Lower leg skin (tissue), 4 donors: Measurements from ENCODE around the gene NR2E1. TPM values are rescaled to one million over a fixed set of nuclear protein-coding genes. Genes with fewer than 3 reads are reported as not detected.

Experiments used
- DNase-seq, 2 donors: peaks; one replicate each; pipeline ENCODE4 v3.0.0-alpha.2; 2019; ENCODE audit warnings: low spot score in 2 of 2
- H3K4me3 ChIP-seq: fragments of 200-600 bp; sonication (generic); 2 replicates; pipeline ENCODE4 v1.5.1; 2017; ENCODE audit warnings: mild to moderate bottlenecking, low read depth; ENCODE audit not compliant: poor library complexity, severe bottlenecking
- CTCF ChIP-seq, 3 donors: fragments of 450-650 bp; IDR thresholded peaks; one replicate each; pipeline ENCODE4 v1.5.1; 2016; ENCODE audit warnings: antibody characterized with exemption in 3 of 3, mild to moderate bottlenecking in 3 of 3, moderate library complexity in 2 of 3
- POLR2A ChIP-seq, 2 donors: fragments of 450-650 bp; IDR thresholded peaks; one replicate each; pipeline ENCODE4 v1.6.1; 2016 to 2017; ENCODE audit warnings: antibody characterized with exemption in 2 of 2, mild to moderate bottlenecking in 1 of 2, moderate library complexity in 1 of 2
- WGBS, 2 donors: methylation state at CpG; one replicate each; pipeline ENCODE4 v1.1.5; 2018; 5-methylcytosine and 5-hydroxymethylcytosine counted together
- intact Hi-C: fragments of 100-400 bp; cut with DNase I; formaldehyde crosslinking; loops from one replicate; pipeline ENCODE4 v1.15.0; 2023; ENCODE audit warnings: low total_unique reads
- total RNA-seq, 4 donors: library from RNA; depleted of rRNA; stranded (reverse); fragments of >200 nt; gene quantifications; one replicate each; pipeline ENCODE4 v1.1.0, GENCODE V29; 2016

Gene NR2E1
- total RNA-seq, 4 donors from 2014 or later = not detected

- no peak for DNase-seq
- TF ChIP-seq POLR2A (IDR thresholded peaks at IDR 0.05) (no peak), CTCF (IDR thresholded peaks at IDR 0.05) (no peak)
- no peak overlapping the region for H3K4me3 ChIP-seq
- WGBS, 2 donors = 2 to 10% methylated on average over 6 of the region's 6 CpGs
- intact Hi-C loops = no loop called here
Observed at GRCh38 chr6:108163267-108163643, 2.6 kb upstream of the NR2E1 start.

- WGBS, 2 donors = 5 to 6% methylated on average over 41 of the region's 41 CpGs
- DNase-seq = peak in 1 of 2 donors; percentile 40
- H3K4me3 ChIP-seq = no peak overlapping the region
- intact Hi-C loops = no loop called here
- TF ChIP-seq CTCF (IDR thresholded peaks at IDR 0.05) (no peak), POLR2A (IDR thresholded peaks at IDR 0.05) (no peak)
Observed at GRCh38 chr6:108163644-108164542, 1.9 kb upstream of the NR2E1 start.

DNA sequence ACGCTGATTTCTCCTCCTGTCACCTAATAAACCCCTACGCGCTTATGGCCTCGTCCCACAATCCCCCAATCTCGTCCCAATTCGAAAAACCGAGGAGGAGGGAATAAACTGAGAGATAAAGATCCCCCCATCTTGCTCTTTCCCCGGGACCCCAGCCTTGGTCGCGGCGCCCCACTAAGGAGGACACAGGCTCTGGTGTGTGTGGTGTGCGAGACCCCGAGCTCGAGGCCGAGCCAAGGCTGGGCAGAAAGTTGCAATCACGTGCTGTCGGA, 1.3 kb upstream of the NR2E1 start:
- no peak for TF ChIP-seq POLR2A (IDR thresholded peaks at IDR 0.05)
- TF ChIP-seq CTCF (IDR thresholded peaks at IDR 0.05) = no peak
- H3K4me3 ChIP-seq = no peak overlapping the region
- DNase-seq = no peak
- intact Hi-C loops = no loop called here
- WGBS, 2 donors = 2 to 3% methylated on average over 17 of the region's 17 CpGs

DNA sequence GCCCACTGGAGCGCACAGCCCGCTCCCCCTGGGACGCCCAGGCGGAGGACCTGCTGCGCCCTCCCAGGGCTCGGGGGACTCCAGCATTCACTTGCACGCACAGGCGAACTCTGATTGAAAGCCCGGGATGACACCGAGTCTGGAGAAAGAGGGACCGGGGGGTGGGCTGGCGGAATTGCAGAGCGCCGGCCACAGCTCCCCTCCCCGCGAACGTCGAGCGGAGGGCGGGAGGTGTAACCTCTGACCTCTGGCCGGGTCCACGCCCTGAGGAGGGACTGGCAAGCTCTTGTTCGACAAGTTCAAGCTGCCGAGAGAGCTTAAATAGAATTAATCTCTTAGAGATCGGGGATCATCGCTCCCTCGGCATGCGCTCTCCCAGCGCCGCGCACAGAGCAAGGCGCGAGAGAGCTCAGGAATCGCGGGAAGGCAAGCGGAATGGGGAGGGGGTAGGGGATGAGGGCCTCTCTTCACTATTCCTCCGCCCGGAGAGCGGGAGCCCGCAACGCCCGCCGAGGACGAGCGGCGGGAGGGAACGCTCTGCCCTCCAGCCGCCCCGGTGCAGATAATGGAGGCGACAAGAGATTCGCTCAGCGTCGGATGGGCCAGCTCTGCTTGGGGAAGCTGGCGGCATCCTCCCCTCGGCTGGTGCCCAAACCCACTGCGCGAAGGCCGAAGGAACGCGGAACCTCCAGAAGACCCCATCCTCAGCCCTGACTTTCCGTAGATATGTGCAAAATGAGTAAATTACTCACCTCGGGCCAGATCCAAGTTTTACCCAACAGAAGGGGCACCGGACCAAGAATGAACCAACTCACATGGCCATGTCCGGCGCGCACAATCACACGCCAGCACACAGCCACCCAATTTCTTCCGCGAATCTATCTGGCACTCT, 761 bp upstream of the NR2E1 start:
- no peak overlapping the region for H3K4me3 ChIP-seq
- no peak for DNase-seq
- WGBS, 2 donors = 6 to 8% methylated on average over 58 to 69 of the region's 69 CpGs

More for the DNA sequence above, 761 bp upstream of the NR2E1 start:
- no peak for TF ChIP-seq POLR2A (IDR thresholded peaks at IDR 0.05)
- no peak for TF ChIP-seq CTCF (IDR thresholded peaks at IDR 0.05)
- intact Hi-C loops = no loop called here
